Measurements from ENCODE around the gene PRKAB1.

The PRKAB1 gene

DNA sequence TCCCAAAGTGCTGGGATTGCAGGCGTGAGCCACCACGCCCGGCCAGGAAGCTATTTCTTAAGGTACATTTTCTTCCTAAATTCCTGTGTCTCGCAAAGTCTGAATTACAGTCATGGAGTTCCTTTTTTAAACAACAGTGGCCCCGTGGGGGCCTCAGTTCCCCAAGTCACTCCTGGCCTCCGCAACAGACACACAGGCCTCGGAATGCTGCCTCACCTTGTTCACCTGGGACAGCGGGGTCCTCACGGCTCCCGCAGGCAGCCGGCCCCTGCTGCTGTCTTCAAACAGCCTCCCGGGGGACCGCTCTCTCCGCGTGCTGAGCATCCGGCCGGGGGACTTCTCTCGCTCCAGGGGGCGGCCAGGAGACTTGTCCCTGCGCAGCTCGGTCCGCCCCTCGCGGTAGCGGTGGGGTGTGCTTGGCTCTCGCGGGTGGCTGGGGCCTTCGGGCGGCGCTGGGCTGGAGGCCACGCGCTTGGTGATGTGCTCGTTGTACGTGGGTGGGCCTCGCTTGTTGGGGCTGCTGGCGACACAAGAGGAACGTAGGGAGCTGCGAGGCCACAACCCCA lies 22.1 kb downstream of the PRKAB1 start:
- Histone ChIP-seq H3K9ac (ENCODE audit: low read length) (no peak overlapping the region), H3K36me3 (ENCODE audit: control insufficient read depth, insufficient read depth, low read length) (no peaks in the 10 kb centered on the region), H3K27me3 (ENCODE audit: control insufficient read depth, insufficient read depth, low read length) (no peaks in the 10 kb centered on the region), H3K9me3 (ENCODE audit: control insufficient read depth, low read length) (no peaks in the 10 kb centered on the region), H3K4me3 (ENCODE audit: low read length) (no peak overlapping the region), H3K4me1 (ENCODE audit: control insufficient read depth, insufficient read depth, low read length) (peaks cover 39% of the 10 kb centered on the region)

DNA sequence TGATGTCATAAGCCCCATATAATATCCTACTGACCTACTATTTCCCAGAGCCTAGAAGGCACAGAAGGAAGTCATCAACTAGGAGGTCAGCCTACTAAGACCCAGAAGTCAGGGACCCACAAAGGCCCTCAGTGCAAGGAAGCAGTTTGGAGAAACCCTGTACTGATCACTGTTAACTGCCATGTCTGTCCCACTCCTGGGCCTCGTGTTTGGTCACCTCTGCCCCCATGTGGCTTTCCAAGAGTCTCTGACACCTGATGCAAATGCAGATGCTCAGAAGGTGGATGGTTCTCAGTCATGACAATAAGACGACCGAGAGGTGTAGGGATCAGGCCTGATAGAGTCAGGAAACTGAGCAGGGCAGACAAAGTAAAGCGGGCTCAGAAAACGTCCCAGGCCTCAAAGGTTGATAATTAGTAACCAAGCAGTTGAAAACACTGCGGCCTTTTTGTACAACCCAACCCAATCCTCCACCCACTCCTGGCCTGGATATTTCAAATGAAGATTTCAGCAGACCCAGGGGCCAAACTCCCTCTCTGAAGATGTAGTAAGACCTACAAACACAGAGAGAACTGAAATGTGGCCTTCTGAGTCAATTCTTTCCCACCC lies 23.4 kb downstream of the PRKAB1 start:
- H3K9me3 ChIP-seq (ENCODE audit: control insufficient read depth, low read length), result no peaks in the 10 kb centered on the region
- no peak overlapping the region for H3K4me3 ChIP-seq (ENCODE audit: low read length)
- H3K4me1 ChIP-seq (ENCODE audit: control insufficient read depth, insufficient read depth, low read length), result peaks cover 37% of the 10 kb centered on the region
- H3K27me3 ChIP-seq (ENCODE audit: control insufficient read depth, insufficient read depth, low read length), result no peaks in the 10 kb centered on the region
- H3K9ac ChIP-seq (ENCODE audit: low read length), result no peak overlapping the region
- no peaks in the 10 kb centered on the region for H3K36me3 ChIP-seq (ENCODE audit: control insufficient read depth, insufficient read depth, low read length)

DNA sequence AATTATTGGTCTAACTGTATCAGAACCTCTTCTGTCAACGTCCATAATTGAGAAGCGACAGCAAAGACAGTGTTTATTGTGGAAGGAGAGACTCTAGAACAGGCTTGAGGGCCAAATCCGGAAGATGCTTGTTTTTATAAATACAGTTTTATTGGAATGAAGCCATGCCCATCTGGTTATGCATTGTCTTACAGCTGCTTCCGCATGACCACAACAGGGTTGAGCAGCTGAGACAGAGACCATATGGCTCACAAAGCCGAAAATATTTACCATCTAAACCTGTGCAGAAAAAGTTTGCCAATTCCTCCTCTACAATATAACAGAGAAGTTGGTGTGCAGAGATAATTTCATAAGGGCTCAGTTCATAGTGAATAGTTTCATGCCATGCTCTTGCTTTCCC lies 24.5 kb downstream of the PRKAB1 start:
- H3K36me3 ChIP-seq (ENCODE audit: control insufficient read depth, insufficient read depth, low read length), result no peaks in the 10 kb centered on the region
- H3K9me3 ChIP-seq (ENCODE audit: control insufficient read depth, low read length), result no peaks in the 10 kb centered on the region
- H3K4me1 ChIP-seq (ENCODE audit: control insufficient read depth, insufficient read depth, low read length), result peaks cover 30% of the 10 kb centered on the region
- no peak overlapping the region for H3K9ac ChIP-seq (ENCODE audit: low read length)
- H3K27me3 ChIP-seq (ENCODE audit: control insufficient read depth, insufficient read depth, low read length), result no peaks in the 10 kb centered on the region
- H3K4me3 ChIP-seq (ENCODE audit: low read length), result no peak overlapping the region

DNA sequence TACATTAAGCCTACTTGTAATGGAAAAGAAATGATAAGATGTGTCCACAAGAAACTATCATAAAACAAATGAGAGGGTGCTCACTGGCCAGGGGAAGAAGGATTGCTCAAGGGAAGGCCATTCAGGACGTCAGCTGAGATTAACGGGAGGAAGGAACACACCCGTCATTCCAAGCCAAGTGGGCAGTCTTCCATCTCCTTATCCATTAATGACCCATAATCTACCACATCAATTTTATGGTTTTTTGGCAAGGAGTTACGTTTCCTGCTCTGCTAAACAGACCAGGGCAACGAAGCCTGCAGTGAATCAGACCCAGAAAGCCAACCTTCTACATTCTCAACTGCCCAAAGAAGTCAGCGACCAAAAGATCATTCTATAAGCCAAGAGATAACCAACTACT lies 25.1 kb downstream of the PRKAB1 start:
- Histone ChIP-seq H3K9ac (ENCODE audit: low read length) (no peak overlapping the region), H3K36me3 (ENCODE audit: control insufficient read depth, insufficient read depth, low read length) (no peaks in the 10 kb centered on the region), H3K9me3 (ENCODE audit: control insufficient read depth, low read length) (no peaks in the 10 kb centered on the region), H3K27me3 (ENCODE audit: control insufficient read depth, insufficient read depth, low read length) (no peaks in the 10 kb centered on the region), H3K4me1 (ENCODE audit: control insufficient read depth, insufficient read depth, low read length) (peaks cover 30% of the 10 kb centered on the region), H3K4me3 (ENCODE audit: low read length) (no peak overlapping the region)

DNA sequence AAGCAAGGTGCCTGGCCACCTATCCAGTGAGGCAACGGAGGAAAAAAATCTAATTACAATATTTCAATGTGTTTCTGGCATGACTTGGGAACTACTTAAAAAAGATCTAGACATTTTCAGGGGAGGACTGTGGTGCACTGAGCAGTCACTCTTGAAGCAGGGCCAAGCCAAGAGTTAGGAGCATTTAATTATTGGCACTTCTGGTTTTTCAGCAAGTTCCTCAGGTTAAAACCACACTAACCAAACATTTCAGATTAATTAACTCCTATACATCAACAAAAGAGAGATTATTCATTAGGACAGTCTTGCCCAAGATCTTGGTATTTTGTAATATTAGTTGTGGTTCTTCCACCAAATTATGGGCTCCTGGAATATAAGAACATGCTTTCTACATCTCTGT lies 25.6 kb downstream of the PRKAB1 start:
- Histone ChIP-seq H3K9me3 (ENCODE audit: control insufficient read depth, low read length) (no peaks in the 10 kb centered on the region), H3K4me1 (ENCODE audit: control insufficient read depth, insufficient read depth, low read length) (peaks cover 30% of the 10 kb centered on the region), H3K9ac (ENCODE audit: low read length) (no peak overlapping the region), H3K27me3 (ENCODE audit: control insufficient read depth, insufficient read depth, low read length) (no peaks in the 10 kb centered on the region), H3K4me3 (ENCODE audit: low read length) (no peak overlapping the region), H3K36me3 (ENCODE audit: control insufficient read depth, insufficient read depth, low read length) (no peaks in the 10 kb centered on the region)

DNA sequence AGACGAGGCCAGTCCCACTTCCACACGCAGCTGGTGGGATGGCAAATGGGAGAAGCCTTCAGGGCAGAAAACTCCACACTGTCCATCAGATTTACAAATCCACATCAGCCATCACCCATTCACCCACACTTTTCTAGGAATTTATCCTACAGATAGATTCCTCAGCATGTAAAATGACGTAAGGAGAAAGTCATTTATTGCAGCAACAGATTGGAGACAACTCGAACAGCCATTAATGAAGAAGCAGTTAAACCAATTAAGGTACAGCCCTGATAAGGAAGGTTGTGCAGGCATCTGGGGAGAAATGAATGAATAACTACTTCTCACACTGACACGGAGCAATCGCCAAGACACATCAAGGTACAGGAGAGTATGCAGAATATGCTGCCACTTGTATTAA lies 26.2 kb downstream of the PRKAB1 start:
- H3K9ac ChIP-seq (ENCODE audit: low read length), result no peak overlapping the region

DNA sequence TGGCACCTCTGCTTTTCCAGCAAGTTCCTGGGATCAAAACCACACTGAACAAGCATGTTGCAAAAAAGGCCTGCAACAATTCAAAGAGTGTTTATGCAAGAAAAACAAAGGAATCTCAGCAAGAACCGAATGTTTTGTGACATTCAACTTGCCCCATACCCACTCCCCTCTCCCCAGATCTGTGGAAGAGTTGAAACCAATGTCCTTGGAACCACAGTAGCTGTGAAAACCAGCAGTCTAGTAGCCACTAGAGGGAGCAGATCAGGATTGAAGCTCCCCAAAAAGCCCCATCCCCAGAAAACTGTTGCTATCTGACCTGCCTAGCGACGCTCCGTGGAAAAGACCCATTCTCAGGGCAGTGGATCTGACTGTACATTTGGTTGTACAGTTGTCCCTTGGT lies 27.1 kb downstream of the PRKAB1 start:
- no peaks in the 10 kb centered on the region for H3K36me3 ChIP-seq (ENCODE audit: control insufficient read depth, insufficient read depth, low read length)
- H3K4me3 ChIP-seq (ENCODE audit: low read length), result no peak overlapping the region
- no peaks in the 10 kb centered on the region for H3K27me3 ChIP-seq (ENCODE audit: control insufficient read depth, insufficient read depth, low read length)
- H3K9me3 ChIP-seq (ENCODE audit: control insufficient read depth, low read length), result no peaks in the 10 kb centered on the region
- no peak overlapping the region for H3K9ac ChIP-seq (ENCODE audit: low read length)
- peaks cover 30% of the 10 kb centered on the region for H3K4me1 ChIP-seq (ENCODE audit: control insufficient read depth, insufficient read depth, low read length)

More for the DNA sequence above, 26.2 kb downstream of the PRKAB1 start:
- Histone ChIP-seq H3K4me3 (ENCODE audit: low read length) (no peak overlapping the region), H3K4me1 (ENCODE audit: control insufficient read depth, insufficient read depth, low read length) (peaks cover 30% of the 10 kb centered on the region), H3K36me3 (ENCODE audit: control insufficient read depth, insufficient read depth, low read length) (no peaks in the 10 kb centered on the region), H3K9me3 (ENCODE audit: control insufficient read depth, low read length) (no peaks in the 10 kb centered on the region), H3K27me3 (ENCODE audit: control insufficient read depth, insufficient read depth, low read length) (no peaks in the 10 kb centered on the region)

DNA sequence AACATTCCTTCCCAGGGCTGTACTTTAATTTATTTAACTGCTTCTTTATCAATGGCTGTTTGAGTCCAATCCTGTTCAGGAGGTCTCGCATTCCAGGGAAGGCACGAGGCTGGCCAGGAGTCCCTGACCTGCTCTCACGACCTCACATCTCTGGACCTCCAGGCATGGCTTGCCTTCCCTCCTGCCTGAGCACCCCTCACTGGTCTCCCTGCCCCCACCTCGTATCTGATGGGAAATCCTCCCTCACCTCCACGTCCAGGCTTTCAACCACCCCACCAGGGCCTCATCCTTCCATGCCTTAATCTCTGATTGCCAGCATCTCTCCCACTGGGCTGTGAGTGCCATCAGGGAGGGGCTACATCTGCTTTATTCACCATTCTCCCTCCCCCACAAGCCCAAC lies 29.0 kb downstream of the PRKAB1 start:
- H3K36me3 ChIP-seq (ENCODE audit: control insufficient read depth, insufficient read depth, low read length), result no peaks in the 10 kb centered on the region
- no peaks in the 10 kb centered on the region for H3K9me3 ChIP-seq (ENCODE audit: control insufficient read depth, low read length)
- no peaks in the 10 kb centered on the region for H3K27me3 ChIP-seq (ENCODE audit: control insufficient read depth, insufficient read depth, low read length)
- H3K4me3 ChIP-seq (ENCODE audit: low read length), result no peak overlapping the region
- peaks cover 24% of the 10 kb centered on the region for H3K4me1 ChIP-seq (ENCODE audit: control insufficient read depth, insufficient read depth, low read length)
- H3K9ac ChIP-seq (ENCODE audit: low read length), result no peak overlapping the region

DNA sequence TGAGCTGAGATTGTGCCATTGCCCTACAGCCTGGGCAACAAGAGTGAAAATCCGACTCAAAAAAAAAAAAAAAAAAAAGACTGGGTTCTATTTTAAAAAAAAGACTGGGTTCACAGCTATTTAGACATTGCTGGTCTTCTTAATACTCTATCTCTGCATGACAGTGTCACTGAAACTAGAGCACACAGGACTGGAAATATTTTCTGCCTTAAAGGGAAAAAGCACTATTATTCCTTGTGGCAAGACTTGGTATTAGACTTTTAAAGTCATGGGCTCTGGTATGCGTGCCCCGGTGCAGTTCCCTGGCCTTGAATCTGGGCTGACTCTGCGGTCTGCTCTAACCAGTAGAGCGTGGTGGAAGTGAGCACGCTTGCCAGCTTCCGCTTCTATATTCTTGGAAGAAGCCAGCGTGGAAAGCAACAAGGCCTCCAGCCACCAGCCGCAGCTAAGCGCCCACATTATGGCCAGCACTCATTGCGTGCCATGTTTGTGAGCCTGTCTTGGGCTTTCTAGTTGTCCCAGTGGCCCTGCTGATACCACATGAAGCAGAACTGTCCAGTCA lies 31.3 kb downstream of the PRKAB1 start:
- Histone ChIP-seq H3K27me3 (ENCODE audit: control insufficient read depth, insufficient read depth, low read length) (no peaks in the 10 kb centered on the region), H3K9ac (ENCODE audit: low read length) (no peak overlapping the region), H3K4me3 (ENCODE audit: low read length) (no peak overlapping the region), H3K4me1 (ENCODE audit: control insufficient read depth, insufficient read depth, low read length) (peaks cover 3% of the 10 kb centered on the region), H3K9me3 (ENCODE audit: control insufficient read depth, low read length) (no peaks in the 10 kb centered on the region), H3K36me3 (ENCODE audit: control insufficient read depth, insufficient read depth, low read length) (no peaks in the 10 kb centered on the region)

DNA sequence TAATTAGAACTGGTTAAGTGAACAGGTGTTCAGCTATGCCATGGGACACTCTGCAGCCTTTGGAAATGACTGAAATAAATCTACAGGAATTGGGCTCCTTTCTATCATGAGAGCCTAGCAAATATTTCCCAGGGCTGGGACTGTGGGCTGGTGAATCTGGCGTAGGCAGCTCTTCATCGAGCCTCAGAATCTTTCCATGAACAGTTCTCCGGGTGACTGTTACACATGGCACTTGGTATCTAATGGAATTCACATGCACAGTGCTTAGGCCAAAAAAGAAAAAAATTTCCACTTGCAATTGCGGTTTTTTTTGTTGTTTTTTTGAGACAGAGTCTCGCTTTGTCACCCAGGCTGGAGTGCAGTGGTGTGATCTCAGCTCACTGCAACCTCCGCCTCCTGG lies 32.1 kb downstream of the PRKAB1 start:
- Histone ChIP-seq H3K4me3 (ENCODE audit: low read length) (no peak overlapping the region), H3K27me3 (ENCODE audit: control insufficient read depth, insufficient read depth, low read length) (no peaks in the 10 kb centered on the region), H3K4me1 (ENCODE audit: control insufficient read depth, insufficient read depth, low read length) (no peaks in the 10 kb centered on the region), H3K36me3 (ENCODE audit: control insufficient read depth, insufficient read depth, low read length) (no peaks in the 10 kb centered on the region), H3K9ac (ENCODE audit: low read length) (no peak overlapping the region), H3K9me3 (ENCODE audit: control insufficient read depth, low read length) (no peaks in the 10 kb centered on the region)

DNA sequence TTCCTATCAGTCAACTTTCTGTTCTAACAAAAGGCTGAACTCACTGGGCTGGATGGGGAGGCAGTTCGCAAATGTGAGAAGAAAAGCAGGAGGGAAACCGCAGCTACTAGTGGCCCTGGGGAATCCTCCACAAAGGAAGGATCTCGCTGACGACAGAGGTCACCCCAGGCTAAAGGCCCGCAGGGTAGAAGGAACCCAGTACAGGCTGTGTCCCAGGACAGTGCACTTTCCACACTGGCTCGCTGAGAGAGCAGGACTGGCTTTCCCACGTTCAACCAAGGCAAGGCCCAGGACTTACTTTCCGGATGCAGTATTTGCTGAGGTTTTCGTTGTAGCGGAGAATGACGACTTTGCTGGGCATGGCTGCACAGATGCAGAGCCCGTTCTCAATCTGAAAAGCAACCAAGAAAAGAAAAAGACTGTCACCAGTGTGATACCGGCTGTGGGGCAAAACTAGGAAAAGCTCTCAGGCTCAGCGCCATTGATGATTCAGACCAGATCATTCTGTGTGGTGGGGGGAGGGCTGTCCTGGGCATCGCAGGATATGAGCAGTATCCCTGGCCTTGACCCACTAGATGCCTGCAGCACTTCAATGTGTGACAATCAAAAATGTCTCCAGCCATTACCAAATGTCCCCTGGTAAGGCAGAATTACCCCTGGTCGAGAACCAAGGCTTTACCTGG lies 36.3 kb downstream of the PRKAB1 start:
- no peak overlapping the region for H3K4me3 ChIP-seq (ENCODE audit: low read length)
- no peaks in the 10 kb centered on the region for H3K36me3 ChIP-seq (ENCODE audit: control insufficient read depth, insufficient read depth, low read length)
- no peaks in the 10 kb centered on the region for H3K27me3 ChIP-seq (ENCODE audit: control insufficient read depth, insufficient read depth, low read length)
- H3K9me3 ChIP-seq (ENCODE audit: control insufficient read depth, low read length), result no peaks in the 10 kb centered on the region
- H3K9ac ChIP-seq (ENCODE audit: low read length), result no peak overlapping the region
- no peaks in the 10 kb centered on the region for H3K4me1 ChIP-seq (ENCODE audit: control insufficient read depth, insufficient read depth, low read length)

DNA sequence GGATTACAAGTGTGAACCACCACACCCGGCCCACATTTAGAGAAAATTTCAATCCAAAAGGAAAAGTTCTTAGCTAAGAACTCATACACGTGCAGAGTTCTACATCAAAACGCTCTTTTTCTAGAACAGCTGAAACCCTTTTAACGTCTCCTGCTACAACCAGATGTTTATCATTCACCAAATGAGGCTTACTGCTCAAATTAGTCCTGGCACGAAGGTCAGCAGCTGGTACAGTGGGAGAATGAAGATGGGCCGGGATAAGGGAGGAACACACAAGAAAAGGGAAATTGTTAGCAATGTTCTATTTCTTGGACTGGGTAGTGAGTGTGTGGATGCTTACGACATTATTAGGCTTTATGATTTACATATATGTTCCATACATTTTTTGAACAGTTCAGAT lies 37.2 kb downstream of the PRKAB1 start:
- Histone ChIP-seq H3K4me3 (ENCODE audit: low read length) (no peak overlapping the region), H3K4me1 (ENCODE audit: control insufficient read depth, insufficient read depth, low read length) (peaks cover 5% of the 10 kb centered on the region), H3K9me3 (ENCODE audit: control insufficient read depth, low read length) (no peaks in the 10 kb centered on the region), H3K9ac (ENCODE audit: low read length) (no peak overlapping the region), H3K36me3 (ENCODE audit: control insufficient read depth, insufficient read depth, low read length) (no peaks in the 10 kb centered on the region), H3K27me3 (ENCODE audit: control insufficient read depth, insufficient read depth, low read length) (no peaks in the 10 kb centered on the region)
